NCI-H128 (cell line): ENCODE results near the gene HIVEP3.

Experiments used
- DNase-seq: peaks from one replicate; lab custom pipeline; 2025; ENCODE audit not compliant: unreplicated experiment; lab: John Stamatoyannopoulos, UW

The HIVEP3 gene

GRCh38 chr1:41672173-41672572, 246.5 kb downstream of the HIVEP3 start:
- DNase-seq = no peak

DNA sequence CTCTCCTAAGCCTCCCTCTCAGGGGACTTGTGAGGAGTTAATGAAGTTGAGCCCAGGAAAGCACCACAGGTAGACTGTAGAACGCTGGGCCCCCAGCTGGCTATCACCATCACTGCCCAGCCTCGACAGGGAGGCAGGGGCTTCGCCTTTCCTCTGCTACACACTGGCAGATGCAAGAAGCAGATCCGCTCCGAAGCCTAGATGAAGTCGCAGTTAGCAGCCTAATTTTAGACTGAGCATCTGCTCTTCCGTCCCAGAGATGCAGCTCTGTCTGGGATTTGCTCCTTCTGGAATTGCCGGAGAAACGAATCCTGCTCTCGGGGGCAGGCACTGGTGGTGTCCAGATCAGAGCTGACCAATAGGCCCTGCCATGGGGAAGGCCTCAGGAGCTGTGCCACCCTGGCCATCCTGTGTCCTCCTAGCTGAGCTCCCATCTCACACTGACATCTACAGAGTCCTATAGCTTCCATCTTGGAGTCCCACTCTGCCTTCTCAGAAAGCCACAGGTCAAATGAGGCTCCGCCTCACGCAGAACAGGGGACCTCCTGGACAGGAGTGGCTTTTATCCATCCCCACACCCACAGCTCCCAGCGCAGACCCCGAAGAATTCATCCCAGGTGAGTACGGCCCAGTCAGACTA, 247.5 kb downstream of the HIVEP3 start:
- no peak for DNase-seq

GRCh38 chr1:41670217-41670957, 248.3 kb downstream of the HIVEP3 start:
- no peak for DNase-seq

- no peak for DNase-seq
These were observed 249.8 kb downstream of the HIVEP3 start for GRCh38 chr1:41668967-41669366.

- DNase-seq = no peak
These were observed 250.6 kb downstream of the HIVEP3 start for GRCh38 chr1:41668054-41668660.

GRCh38 chr1:41666981-41667631, 251.6 kb downstream of the HIVEP3 start:
- no peak for DNase-seq

DNA sequence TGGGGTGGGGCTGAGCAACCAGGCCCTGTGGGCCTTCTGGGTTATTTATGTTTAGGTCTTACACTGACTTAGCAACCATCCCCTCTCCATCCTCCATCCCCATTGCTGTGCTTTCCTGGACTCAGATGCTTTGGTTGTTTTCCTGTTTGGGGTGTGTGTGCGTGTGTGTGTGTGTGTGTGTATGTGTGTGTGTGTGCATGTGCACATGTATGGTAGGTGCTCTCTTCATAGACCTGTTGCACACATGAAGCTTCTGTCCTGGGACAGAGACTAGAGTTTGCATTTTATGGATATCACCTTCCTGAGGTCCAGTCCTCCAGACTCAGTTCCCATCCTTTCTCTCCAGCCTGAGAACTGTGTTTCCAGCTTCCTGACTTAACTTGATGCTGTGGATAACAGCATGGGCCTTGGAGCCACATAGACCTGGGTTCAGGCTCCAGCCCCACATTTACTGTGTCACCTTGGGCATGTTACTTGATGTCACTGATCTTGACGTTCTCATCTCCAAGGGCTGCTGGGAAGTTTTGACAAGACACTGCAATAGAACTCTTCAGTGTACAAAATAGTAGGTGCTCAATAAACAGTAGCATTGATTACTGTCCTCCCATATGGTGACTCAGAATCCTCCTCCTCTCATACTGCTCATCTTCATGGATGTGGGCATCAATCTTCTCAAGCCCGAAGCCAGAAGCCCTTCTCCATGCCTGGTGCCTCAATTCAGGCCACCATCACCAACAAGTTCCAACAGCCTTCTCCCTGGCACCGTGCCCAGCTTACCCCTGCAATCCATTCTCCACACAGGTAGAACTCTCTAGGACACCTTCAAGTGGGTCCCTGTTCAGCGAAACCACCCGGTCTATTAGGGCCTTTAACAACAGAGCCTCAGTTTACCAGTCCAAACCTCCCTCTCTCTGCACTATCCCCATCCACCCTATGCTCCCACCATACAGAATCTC, 252.5 kb downstream of the HIVEP3 start:
- DNase-seq = no peak

GRCh38 chr1:41664861-41665640, 253.7 kb downstream of the HIVEP3 start:
- DNase-seq = no peak

GRCh38 chr1:41663671-41664400, 254.9 kb downstream of the HIVEP3 start:
- DNase-seq = no peak

DNA sequence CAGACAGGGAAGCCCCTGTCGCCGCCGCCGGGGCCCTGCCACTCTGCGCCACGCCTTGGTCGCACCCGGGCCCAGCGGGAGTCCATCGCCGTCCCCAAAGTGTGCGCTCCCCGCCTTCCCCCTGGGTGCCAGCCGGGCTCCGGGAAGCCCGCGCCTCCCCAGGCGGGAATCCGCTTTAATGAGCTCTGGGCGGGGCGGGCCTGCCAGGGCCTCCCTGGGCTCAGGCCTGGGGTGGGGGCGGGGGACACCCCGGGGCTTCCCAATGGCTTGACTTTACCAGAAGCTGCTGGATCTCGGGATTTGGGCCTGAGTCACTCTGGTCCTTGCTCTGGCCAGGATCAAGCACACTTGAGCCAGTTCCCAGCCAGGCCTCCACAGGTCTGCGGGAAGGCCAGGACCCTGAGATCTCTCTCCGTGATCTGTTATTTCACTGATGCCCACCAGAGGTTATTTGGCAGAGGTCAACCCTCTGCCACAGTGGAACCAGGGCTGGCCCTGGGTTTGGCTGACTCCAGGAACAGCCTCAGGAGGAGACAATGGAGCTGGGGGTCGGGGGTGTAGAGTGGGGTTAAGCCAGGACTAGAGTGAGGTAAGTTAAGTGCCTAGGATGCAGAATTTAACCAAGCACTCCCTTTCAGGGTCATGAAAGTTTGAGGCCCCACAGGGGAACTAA, 255.8 kb downstream of the HIVEP3 start:
- no peak for DNase-seq

DNA sequence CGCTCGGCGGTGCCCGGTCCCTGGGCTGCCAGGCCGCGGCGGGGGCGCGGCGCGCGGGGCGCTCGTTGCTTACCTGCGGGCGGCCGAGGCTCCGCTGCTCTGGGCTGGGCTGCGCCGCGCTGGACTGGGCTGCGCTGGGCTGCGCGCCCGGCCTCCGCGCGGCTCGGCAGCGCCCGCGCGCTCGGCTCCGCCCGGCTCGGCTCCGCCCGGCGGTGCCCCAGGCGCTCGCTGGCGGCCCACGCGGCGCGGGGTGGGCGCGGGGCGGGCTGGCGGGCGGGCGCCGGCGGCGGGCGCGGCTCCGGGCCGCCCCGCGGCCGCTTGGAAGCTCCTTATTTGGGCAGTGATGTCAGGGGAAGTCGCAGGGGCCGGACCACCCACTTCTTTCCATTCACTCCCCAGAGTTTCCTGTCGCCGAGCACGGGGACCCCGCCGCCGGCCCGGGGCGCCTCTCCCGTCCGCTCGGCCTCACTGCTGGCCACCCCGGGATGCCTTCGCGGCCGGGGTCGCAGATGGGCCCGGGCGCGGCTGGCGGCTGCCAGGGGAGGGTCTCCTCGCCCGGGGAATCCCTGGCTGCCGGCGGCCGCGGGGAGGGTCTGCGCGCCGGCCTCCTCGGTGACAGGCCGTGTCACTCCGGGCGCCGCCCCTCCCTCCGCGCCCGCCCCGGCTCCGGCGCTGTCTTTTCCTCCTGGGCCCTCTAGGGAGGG, 256.5 kb downstream of the HIVEP3 start:
- no peak for DNase-seq

DNA sequence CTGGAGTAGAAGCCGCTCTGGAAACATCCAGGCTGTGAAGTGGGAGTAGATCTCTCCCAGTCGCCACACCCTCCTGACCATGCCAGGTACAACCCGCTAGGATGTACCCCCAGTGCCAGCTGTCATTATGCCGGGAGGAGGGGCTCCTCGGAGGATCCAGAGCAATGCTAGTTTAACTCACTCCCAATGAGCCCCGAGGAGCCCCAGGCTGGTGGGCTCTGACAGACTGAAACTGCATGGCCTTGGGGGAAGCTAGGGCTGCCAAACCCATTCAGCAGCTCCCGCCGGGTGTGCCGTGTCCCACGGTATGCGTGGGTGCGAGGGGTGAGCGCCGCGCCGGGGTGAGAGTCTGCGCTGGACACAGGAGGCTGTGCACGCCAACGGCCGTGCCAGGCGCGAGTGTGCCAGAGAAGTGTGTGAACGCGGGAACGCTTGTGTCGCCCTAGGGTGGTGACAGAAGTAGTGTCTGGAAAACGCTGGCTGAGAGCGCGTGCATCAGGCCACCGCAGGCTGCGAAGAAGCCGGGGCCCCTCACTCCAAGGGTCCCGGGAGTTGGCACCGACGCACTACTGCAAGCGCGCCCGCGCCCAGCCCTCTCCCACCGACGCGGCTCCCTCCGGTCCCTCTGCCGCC, 257.2 kb downstream of the HIVEP3 start:
- no peak for DNase-seq

- no peak for DNase-seq
These were observed 257.9 kb downstream of the HIVEP3 start for GRCh38 chr1:41660570-41661427.

DNA sequence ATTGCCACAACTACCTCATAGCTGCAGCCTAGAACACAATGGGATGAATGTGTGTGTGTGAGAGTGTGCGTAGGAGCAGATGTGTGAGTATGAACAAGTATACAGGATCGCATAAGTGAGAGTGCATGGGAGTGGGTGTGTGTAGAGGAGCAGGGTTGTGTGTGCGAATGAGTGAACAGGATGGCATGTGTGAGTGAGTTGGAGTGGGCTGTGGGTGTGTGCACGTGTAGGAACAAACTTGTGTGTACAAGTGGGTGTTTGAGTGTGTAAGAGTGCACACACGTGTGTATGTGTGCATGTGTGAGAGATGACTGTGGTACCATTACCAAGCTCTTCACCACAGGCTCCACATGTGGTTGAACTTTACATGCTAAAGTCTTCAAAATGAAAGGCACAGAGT, 258.8 kb downstream of the HIVEP3 start:
- no peak for DNase-seq

DNA sequence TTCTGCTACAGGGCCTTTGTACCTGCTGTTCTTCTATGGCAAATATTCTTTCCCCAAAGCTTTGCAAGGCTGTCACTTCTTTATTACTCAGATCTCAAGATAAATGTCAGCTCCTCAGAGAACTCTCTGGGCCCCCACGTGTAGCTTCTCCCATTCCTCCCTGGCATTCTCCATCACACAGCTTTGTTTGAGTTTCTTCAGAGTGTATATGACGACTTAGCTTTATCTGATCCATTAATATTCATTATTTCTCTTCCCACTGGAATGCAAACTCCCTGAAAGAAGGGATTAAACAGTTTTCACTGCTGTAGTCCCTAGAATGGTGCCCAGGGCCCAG, 259.6 kb downstream of the HIVEP3 start:
- no peak for DNase-seq

DNA sequence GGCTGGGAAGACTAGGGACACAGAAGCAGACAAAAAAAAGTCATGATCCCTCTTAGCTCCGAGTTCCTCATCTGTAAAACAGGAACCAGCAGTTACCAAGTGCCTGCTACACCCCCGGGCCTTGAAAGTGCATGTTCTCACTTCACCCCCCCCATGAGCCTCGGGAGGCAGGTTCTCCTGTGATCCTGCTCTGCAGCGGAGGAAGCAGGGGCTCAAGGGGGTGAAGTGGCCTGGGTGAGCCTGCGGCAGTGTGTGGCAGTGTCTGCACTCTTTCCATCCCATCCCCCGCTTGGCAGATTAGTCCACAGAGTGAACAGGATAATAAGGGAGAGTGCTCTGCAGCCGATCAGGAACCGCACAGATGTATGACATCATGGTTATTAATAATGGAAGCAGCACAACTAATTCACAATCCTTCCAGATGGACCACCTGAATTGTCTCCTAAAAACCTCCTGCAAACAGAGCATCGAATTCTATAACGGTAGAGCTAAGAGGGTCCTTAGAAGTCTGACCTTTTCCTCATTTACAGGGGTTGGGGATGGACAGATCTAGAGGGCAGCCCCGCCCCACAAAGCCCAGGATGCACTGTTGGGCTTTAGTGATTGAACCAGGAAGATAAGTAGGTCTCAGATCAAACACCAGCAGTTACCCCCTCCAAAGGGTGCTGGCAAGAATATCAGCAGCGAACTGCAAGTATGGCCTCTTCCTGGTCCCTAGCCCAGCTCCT, 260.1 kb downstream of the HIVEP3 start:
- no peak for DNase-seq
